Endothelial cell of umbilical vein (primary cell): ENCODE results near the gene DMRTC2. TPM values are rescaled to one million over a fixed set of nuclear protein-coding genes. Genes with fewer than 3 reads are reported as not detected.

Experiments
- BruUV-seq: library from RNA; stranded (reverse); fragments of 400-500 nt; replicated peaks from 2 replicates; lab custom pipeline; 2021; lab: Mats Ljungman, UMichigan
- CTCF ChIA-PET: fragments of 300-600, 350-600 bp; sonication (Branson Sonifier 250); formaldehyde crosslinking; loops from one replicate; lab custom pipeline; 2021; ENCODE audit warnings: antibody characterized with exemption, inconsistent platforms; lab: Charles Lee
- POLR2A ChIA-PET: fragments of 300-600, 350-600 bp; sonication (Branson Sonifier 250); formaldehyde crosslinking; loops from one replicate; lab custom pipeline; 2021; ENCODE audit warnings: antibody characterized with exemption, inconsistent platforms; lab: Charles Lee
- DNase-seq: peaks from one replicate; pipeline ENCODE4 v3.0.0-alpha.2; 2011; ENCODE audit warnings: low read depth, low spot score
- FAIRE-seq: peaks from 2 replicates; lab custom pipeline; 2011; peaks lifted over from hg19 to GRCh38; lab: Jason Lieb, UNC
- H2AFZ ChIP-seq: 2 replicates; pipeline ENCODE4 v1.6.0; 2012; ENCODE audit warnings: low read depth, low read length, control low read depth, inconsistent platforms
- H3K27ac ChIP-seq: 2 replicates; pipeline ENCODE4 v1.5.1; 2011; ENCODE audit warnings: low read depth, mild to moderate bottlenecking, control low read depth, low read length, moderate library complexity; ENCODE audit not compliant: insufficient read depth
- H3K27me3 ChIP-seq, 2 experiments: 2 replicates each; pipeline versions ENCODE4 v1.6.0 to v1.6.1; 2011; ENCODE audit warnings: low read length in 2 of 2, mixed read lengths in 1 of 2; ENCODE audit not compliant: control insufficient read depth in 2 of 2, insufficient read depth in 2 of 2
- H3K36me3 ChIP-seq, 2 experiments: 2 replicates in 1 of 2; 3 replicates in 1 of 2; pipeline ENCODE4 v1.5.1; 2011; ENCODE audit warnings: low read length in 2 of 2, mild to moderate bottlenecking in 1 of 2, moderate library complexity in 1 of 2; ENCODE audit not compliant: control insufficient read depth in 2 of 2, insufficient read depth in 2 of 2; ENCODE audit errors: extremely low read depth in 1 of 2
- H3K4me1 ChIP-seq: 3 replicates; pipeline ENCODE4 v1.5.1; 2011; ENCODE audit warnings: mild to moderate bottlenecking, low read length; ENCODE audit not compliant: control insufficient read depth, insufficient read depth; ENCODE audit errors: extremely low read depth
- H3K4me2 ChIP-seq: 2 replicates; pipeline ENCODE4 v1.6.1; 2011; ENCODE audit warnings: low read length, control low read depth, mixed read lengths; ENCODE audit not compliant: insufficient read depth
- H3K4me3 ChIP-seq, 3 experiments: fragments of 200-600 bp in 1 of 3; sonication (generic), shearing (Covaris generic) in 1 of 3; replicated peaks in 1 of 3; 2 replicates each; pipeline ENCODE4 v1.5.1; 2011 to 2016; ENCODE audit warnings: control low read depth in 3 of 3, low read length in 3 of 3, mild to moderate bottlenecking in 2 of 3, inconsistent platforms in 1 of 3, low read depth in 1 of 3, moderate library complexity in 1 of 3; ENCODE audit not compliant: insufficient read depth in 1 of 3
- H3K79me2 ChIP-seq: 2 replicates; pipeline ENCODE4 v1.6.0; 2012; ENCODE audit warnings: low read length, inconsistent platforms; ENCODE audit not compliant: control insufficient read depth, insufficient read depth
- H3K9ac ChIP-seq: replicated peaks from 2 replicates; pipeline ENCODE3; 2011; ENCODE audit warnings: low read length, control low read depth; ENCODE audit not compliant: insufficient read depth; ENCODE audit errors: extremely low read depth
- H3K9me1 ChIP-seq: replicated peaks from 3 replicates; pipeline ENCODE4 v1.6.0; 2011; ENCODE audit warnings: mild to moderate bottlenecking, low read length; ENCODE audit not compliant: control insufficient read depth, insufficient read depth; ENCODE audit errors: extremely low read depth
- H3K9me3 ChIP-seq: replicated peaks from 2 replicates; pipeline ENCODE4 v1.5.1; 2012; ENCODE audit warnings: low read length, inconsistent platforms; ENCODE audit not compliant: control insufficient read depth, insufficient read depth
- H4K20me1 ChIP-seq: replicated peaks from 2 replicates; pipeline ENCODE3; 2011; ENCODE audit warnings: mild to moderate bottlenecking, low read length; ENCODE audit not compliant: control insufficient read depth, insufficient read depth; ENCODE audit errors: extremely low read depth
- CTCF ChIP-seq, 2 donors: IDR thresholded peaks; 1 replicate in 1 of 2; 2 replicates in 1 of 2; pipeline ENCODE4 v1.5.1; 2011; ENCODE audit warnings: low read length in 2 of 2, mild to moderate bottlenecking in 2 of 2, moderate library complexity in 2 of 2, control low read depth in 1 of 2, inconsistent platforms in 1 of 2, low read depth in 1 of 2; ENCODE audit not compliant: insufficient read depth in 1 of 2; ENCODE audit errors: extremely low read depth in 1 of 2
- EZH2 ChIP-seq: IDR thresholded peaks from 2 replicates; pipeline ENCODE4 v1.6.1; 2012; ENCODE audit warnings: borderline replicate concordance, low read depth, mild to moderate bottlenecking, moderate library complexity, low read length, inconsistent platforms; ENCODE audit not compliant: severe bottlenecking
- FOS ChIP-seq: IDR thresholded peaks from 2 replicates; pipeline ENCODE4 v1.6.1; 2011; ENCODE audit warnings: mild to moderate bottlenecking, low read length, moderate library complexity, borderline replicate concordance; ENCODE audit not compliant: insufficient read depth
- GATA2 ChIP-seq: IDR thresholded peaks from 2 replicates; pipeline ENCODE4 v1.7.0; 2011; ENCODE audit warnings: low read depth, mild to moderate bottlenecking, moderate library complexity, mixed read lengths, low read length; ENCODE audit not compliant: insufficient read length, insufficient read depth
- JUN ChIP-seq: IDR thresholded peaks from 2 replicates; pipeline ENCODE4 v1.6.1; 2011; ENCODE audit warnings: borderline replicate concordance, low read depth; ENCODE audit not compliant: insufficient read length, insufficient read depth
- MAX ChIP-seq: IDR thresholded peaks from 2 replicates; pipeline ENCODE4 v1.6.1; 2011; ENCODE audit not compliant: insufficient read depth, insufficient read length
- MYC ChIP-seq: IDR thresholded peaks from one replicate; pipeline ENCODE4 v1.6.1; 2011; ENCODE audit warnings: mild to moderate bottlenecking, low read depth, low read length
- POLR2A ChIP-seq: IDR thresholded peaks from 2 replicates; pipeline ENCODE4 v1.6.1; 2012; ENCODE audit warnings: low read depth, mild to moderate bottlenecking, control low read depth, low read length
- POLR2AphosphoS5 ChIP-seq: IDR thresholded peaks from 2 replicates; pipeline ENCODE4 v1.6.1; 2012; ENCODE audit warnings: low read depth, mild to moderate bottlenecking, control low read depth, low read length, moderate library complexity; ENCODE audit not compliant: insufficient read depth
- dilution Hi-C: fragments of 300-500 bp; cut with MboI; formaldehyde crosslinking; loops from one replicate; pipeline ENCODE4 v1.15.0; 2019; ENCODE audit warnings: low sequenced_read_pairs; ENCODE audit not compliant: extremely low pct_ligation_motif_present
- intact Hi-C: fragments of 100-400 bp; cut with micrococcal nuclease; formaldehyde crosslinking; loops from one replicate; pipeline ENCODE4 v1.10.0; 2022
- polyA plus RNA-seq, 4 experiments: library from polyadenylated mRNA; depleted of rRNA in 3 of 4; stranded (reverse) in 3 of 4; unstranded in 1 of 4; fragments of >200 nt; gene quantifications; 2 replicates each; pipeline versions ENCODE4 v1.2.1 to v1.2.3, GENCODE V29; 2011 to 2012; ENCODE audit warnings: missing spikeins in 1 of 4
- total RNA-seq: library from RNA; stranded (reverse); gene quantifications from 2 replicates; pipeline ENCODE4 v1.2.3, GENCODE V29; 2021

The DMRTC2 gene
- total and polyA plus RNA-seq, 2 donors (not counting 3 experiments of a cell fraction or from before 2014, with no cell fraction given) = not detected

- POLR2A ChIA-PET = no interaction called here
- no peak for TF ChIP-seq GATA2
- no peak for TF ChIP-seq CTCF (IDR thresholded peaks at IDR 0.05; ENCODE audit: extremely low read depth in 1 of 2, insufficient read depth in 1 of 2, low read depth in 1 of 2, low read length in 2 of 2)
- TF ChIP-seq MAX = no peak
- TF ChIP-seq JUN = no peak
- no peak for TF ChIP-seq POLR2AphosphoS5
- TF ChIP-seq MYC = no peak
- no peak for TF ChIP-seq FOS
- no peak for TF ChIP-seq POLR2A
- TF ChIP-seq EZH2 = no peak
- Histone ChIP-seq H3K79me2 (no peaks in the 10 kb centered on the region), H2AFZ (no peak overlapping the region), H4K20me1 (no peaks in the 10 kb centered on the region), H3K9me3 (no peaks in the 10 kb centered on the region), H3K9ac (no peak overlapping the region), H3K27me3 (peaks cover 10 to 18% of the 10 kb centered on the region in 2 experiments), H3K4me2 (no peak overlapping the region), H3K27ac (no peak overlapping the region), H3K36me3 (no peaks in the 10 kb centered on the region), H3K4me3 (no peak overlapping the region), H3K4me1 (no peaks in the 10 kb centered on the region), H3K9me1 (no peaks in the 10 kb centered on the region)
- FAIRE-seq = no peak
- CTCF ChIA-PET = no interaction called here
- DNase-seq = no peak
- BruUV-seq = no TSS peak
- dilution Hi-C loops (no loop called here), intact Hi-C loops (no loop called here)
Observed at GRCh38 chr19:41847351-41848105, 2.7 kb downstream of the DMRTC2 start.
